Smooth muscle cell (in vitro differentiated cells): ENCODE results near the gene FBXO24. TPM values are rescaled to one million over a fixed set of nuclear protein-coding genes. Genes with fewer than 3 reads are reported as not detected.
"Not testable (repeated sequence)": the region's sequence is repeated elsewhere in the genome, so short reads cannot be mapped to it uniquely, and the experiment has no call there.

ENCODE experiments used
- DNase-seq: peaks from one replicate; lab custom pipeline; 2025; ENCODE audit not compliant: unreplicated experiment; lab: John Stamatoyannopoulos, UW
- H2AFZ ChIP-seq: fragments of 200-600 bp; sonication (generic); 2 replicates; pipeline ENCODE4 v1.6.0; 2016; ENCODE audit warnings: antibody characterized with exemption, low read depth, mild to moderate bottlenecking
- H3F3A ChIP-seq: fragments of 200-600 bp; sonication (generic); 2 replicates; pipeline ENCODE4 v1.6.0; 2017; ENCODE audit warnings: antibody characterized with exemption, low read depth
- H3K27ac ChIP-seq: fragments of 200-600 bp; sonication (generic); 2 replicates; pipeline ENCODE4 v1.5.1; 2016; ENCODE audit warnings: low read depth, mild to moderate bottlenecking
- H3K27me3 ChIP-seq: fragments of 200-600 bp; sonication (generic); 2 replicates; pipeline ENCODE4 v1.6.1; 2016; ENCODE audit warnings: low read depth, mild to moderate bottlenecking
- H3K36me3 ChIP-seq: fragments of 200-600 bp; sonication (generic); 2 replicates; pipeline ENCODE4 v1.5.1; 2016; ENCODE audit warnings: low read depth
- H3K4me1 ChIP-seq: fragments of 200-600 bp; sonication (generic); 2 replicates; pipeline ENCODE4 v1.5.1; 2016; ENCODE audit warnings: low read depth
- H3K4me2 ChIP-seq: fragments of 200-600 bp; sonication (generic); 2 replicates; pipeline ENCODE4 v1.6.0; 2016; ENCODE audit warnings: mild to moderate bottlenecking
- H3K4me3 ChIP-seq: fragments of 200-600 bp; sonication (generic); 2 replicates; pipeline ENCODE4 v1.5.1; 2016; ENCODE audit warnings: mild to moderate bottlenecking
- H3K79me2 ChIP-seq: fragments of 200-600 bp; sonication (generic); 2 replicates; pipeline ENCODE4 v1.6.0; 2016; ENCODE audit warnings: low read depth, mild to moderate bottlenecking
- H3K9ac ChIP-seq: fragments of 200-600 bp; sonication (generic); 2 replicates; pipeline ENCODE4 v1.6.0; 2016; ENCODE audit warnings: low read depth
- H3K9me3 ChIP-seq: fragments of 200-600 bp; sonication (generic); replicated peaks from 2 replicates; pipeline ENCODE4 v1.5.1; 2016; ENCODE audit warnings: low read depth
- H4K20me1 ChIP-seq: fragments of 200-600 bp; sonication (generic); 2 replicates; pipeline ENCODE4 v1.6.0; 2016; ENCODE audit warnings: low read depth
- CTCF ChIP-seq: fragments of 200-600 bp; sonication (generic); IDR thresholded peaks from 2 replicates; pipeline ENCODE4 v1.5.1; 2017; ENCODE audit warnings: borderline replicate concordance, mild to moderate bottlenecking, antibody characterized with exemption; ENCODE audit not compliant: insufficient read depth, poor library complexity, severe bottlenecking
- WGBS: methylation state at CpG from one replicate; pipeline ENCODE4 v1.1.7; 2016; ENCODE audit warnings: low lambda C conversion rate; 5-methylcytosine and 5-hydroxymethylcytosine counted together
- polyA plus RNA-seq: library from polyadenylated mRNA; unstranded; fragments of >200 nt; fragmentation: Nextera tagmentation; extraction: Ambion mirVana; gene quantifications from 2 replicates; pipeline ENCODE4 v1.2.1, GENCODE V29; 2016
- total RNA-seq: library from RNA; depleted of rRNA; stranded (reverse); fragments of >200 nt; gene quantifications from 2 replicates; pipeline ENCODE4 v1.2.3, GENCODE V29; 2014

FBXO24 gene
- total and polyA plus RNA-seq, 2 experiments from 2014 or later: 0.22 to 0.61 TPM

- Histone ChIP-seq H2AFZ (peak within 1 kb of the TSS; percentile 94), H3K27me3 (no peaks in the 10 kb centered on the region), H3K4me2 (peak within 1 kb of the TSS; percentile 92), H3K36me3 (no peaks in the 10 kb centered on the region), H3K9ac (peak within 1 kb of the TSS; percentile 42), H3K27ac (peak within 1 kb of the TSS; percentile 48), H3K4me3 (peak within 1 kb of the TSS; percentile 72), H3F3A (no peaks in the 10 kb centered on the region), H3K4me1 (peaks cover 4% of the 10 kb centered on the region), H3K9me3 (no peaks in the 10 kb centered on the region), H4K20me1 (no peaks in the 10 kb centered on the region), H3K79me2 (no peaks in the 10 kb centered on the region)
- under 1% methylated on average over 58 of the region's 60 CpGs for WGBS
- peak; percentile 99 for DNase-seq
- TF ChIP-seq CTCF: no peak
Measured at GRCh38 chr7:100538654-100539435, 47.3 kb upstream of the FBXO24 start, which contains the start of gene AGFG2. Gene AGFG2, plus strand, starts transcription at chr7:100539203. Its CDS starts 144 bp downstream, at chr7:100539347.

GRCh38 chr7:100539436-100540006 is 46.6 kb upstream of the FBXO24 start:
- no peaks in the 10 kb centered on the region for H3K9me3 ChIP-seq
- H3K27ac ChIP-seq: no peak overlapping the region
- H3K79me2 ChIP-seq: no peaks in the 10 kb centered on the region
- peak overlapping the region; percentile 72 for H3K4me3 ChIP-seq
- 2% methylated on average over 11 of the region's 44 CpGs for WGBS
- no peaks in the 10 kb centered on the region for H3K27me3 ChIP-seq
- H3K4me2 ChIP-seq: peak overlapping the region; percentile 92
- no peaks in the 10 kb centered on the region for H3F3A ChIP-seq
- TF ChIP-seq CTCF: no peak
- peak overlapping the region; percentile 62 for H2AFZ ChIP-seq
- peaks cover 4% of the 10 kb centered on the region for H3K4me1 ChIP-seq
- DNase-seq: no peak
- no peak overlapping the region for H3K9ac ChIP-seq
- H3K36me3 ChIP-seq: no peaks in the 10 kb centered on the region
- H4K20me1 ChIP-seq: no peaks in the 10 kb centered on the region

GRCh38 chr7:100540073-100540723 is 45.9 kb upstream of the FBXO24 start:
- Histone ChIP-seq H3K9ac (no peak overlapping the region), H2AFZ (no peak overlapping the region), H3K36me3 (no peaks in the 10 kb centered on the region), H3K4me1 (peaks cover 6% of the 10 kb centered on the region), H3K4me3 (peak overlapping the region; percentile 72), H4K20me1 (no peaks in the 10 kb centered on the region), H3F3A (no peaks in the 10 kb centered on the region), H3K9me3 (no peaks in the 10 kb centered on the region), H3K79me2 (no peaks in the 10 kb centered on the region), H3K27me3 (no peaks in the 10 kb centered on the region), H3K27ac (no peak overlapping the region), H3K4me2 (peak overlapping the region; percentile 92)
- no peak for TF ChIP-seq CTCF
- no peak for DNase-seq
- 45% methylated on average over 6 of the region's 6 CpGs for WGBS

- H3F3A ChIP-seq, H3K27ac ChIP-seq, H3K79me2 ChIP-seq, H3K36me3 ChIP-seq, H3K4me3 ChIP-seq, H3K9me3 ChIP-seq, H4K20me1 ChIP-seq, H3K27me3 ChIP-seq, H2AFZ ChIP-seq, DNase-seq, H3K9ac ChIP-seq, H3K4me2 ChIP-seq: not testable (repeated sequence)
- peaks cover 17% of the 10 kb centered on the region for H3K4me1 ChIP-seq
- WGBS: 88% methylated on average over 7 of the region's 7 CpGs
Measured at GRCh38 chr7:100541309-100541708, 44.8 kb upstream of the FBXO24 start.
